Neuronal stem cell (in vitro differentiated cells): ENCODE results near the gene CAPN1.

Experiments used
- DNase-seq: peaks from one replicate; pipeline ENCODE4 v3.0.0-alpha.2; 2013; ENCODE audit warnings: low spot score
- H2AFZ ChIP-seq: one replicate; pipeline ENCODE4 v1.6.1; 2013; ENCODE audit warnings: mild to moderate bottlenecking, low read length, inconsistent platforms
- H2AK5ac ChIP-seq: 2 replicates; pipeline ENCODE4 v1.6.1; 2013; ENCODE audit warnings: low read depth, mild to moderate bottlenecking, inconsistent platforms, low read length, moderate library complexity, mixed read lengths
- H2BK120ac ChIP-seq: 2 replicates; pipeline ENCODE4 v1.6.1; 2013; ENCODE audit warnings: low read depth, mild to moderate bottlenecking, inconsistent platforms, low read length, moderate library complexity, mixed read lengths
- H2BK12ac ChIP-seq: one replicate; pipeline ENCODE4 v1.6.1; 2013; ENCODE audit warnings: low read length, inconsistent platforms
- H2BK15ac ChIP-seq: 2 replicates; pipeline ENCODE4 v1.6.1; 2013; ENCODE audit warnings: mild to moderate bottlenecking, low read length, inconsistent platforms, mixed read lengths
- H2BK5ac ChIP-seq: one replicate; pipeline ENCODE4 v1.6.1; 2013; ENCODE audit warnings: inconsistent platforms, mild to moderate bottlenecking, low read length, moderate library complexity
- H3K14ac ChIP-seq: one replicate; pipeline ENCODE4 v1.6.1; 2013; ENCODE audit warnings: low read length, inconsistent platforms
- H3K18ac ChIP-seq: 2 replicates; pipeline ENCODE4 v1.6.1; 2013; ENCODE audit warnings: low read length, inconsistent platforms
- H3K23ac ChIP-seq: 2 replicates; pipeline ENCODE4 v1.6.1; 2013; ENCODE audit warnings: low read depth, mild to moderate bottlenecking, mixed read lengths, low read length, inconsistent platforms; ENCODE audit not compliant: poor library complexity
- H3K27ac ChIP-seq: replicated peaks from 3 replicates; pipeline ENCODE4 v1.5.1; 2013; ENCODE audit warnings: low read length, inconsistent platforms
- H3K27me3 ChIP-seq, 3 experiments: 2 replicates each; pipeline ENCODE4 v1.6.1; 2013; ENCODE audit warnings: low read length in 3 of 3, mild to moderate bottlenecking in 2 of 3, inconsistent platforms in 1 of 3, low read depth in 1 of 3, mixed read lengths in 1 of 3, moderate library complexity in 1 of 3; ENCODE audit not compliant: control insufficient read depth in 3 of 3, insufficient read depth in 3 of 3
- H3K36me3 ChIP-seq, 2 donors: replicated peaks in 1 of 2; 2 replicates each; pipeline ENCODE4 v1.6.1; 2013; ENCODE audit warnings: low read length in 2 of 2; ENCODE audit not compliant: control insufficient read depth in 2 of 2, insufficient read depth in 2 of 2
- H3K4ac ChIP-seq: 2 replicates; pipeline ENCODE4 v1.6.1; 2013; ENCODE audit warnings: inconsistent platforms, mild to moderate bottlenecking, low read length, moderate library complexity
- H3K4me1 ChIP-seq, 2 donors: 1 replicate in 1 of 2; 2 replicates in 1 of 2; pipeline ENCODE4 v1.6.1; 2013; ENCODE audit warnings: low read length in 2 of 2, low read depth in 1 of 2; ENCODE audit not compliant: control insufficient read depth in 2 of 2, insufficient read depth in 1 of 2
- H3K4me2 ChIP-seq: one replicate; pipeline ENCODE4 v1.6.1; 2013; ENCODE audit warnings: mild to moderate bottlenecking, low read length, inconsistent platforms; ENCODE audit not compliant: insufficient read depth, poor library complexity, severe bottlenecking
- H3K4me3 ChIP-seq, 2 donors: 2 replicates each; pipeline ENCODE4 v1.5.1; 2013; ENCODE audit warnings: low read length in 2 of 2, mild to moderate bottlenecking in 2 of 2, inconsistent platforms in 1 of 2, moderate library complexity in 1 of 2
- H3K79me1 ChIP-seq: one replicate; pipeline ENCODE4 v1.6.1; 2013; ENCODE audit warnings: low read depth, mild to moderate bottlenecking, inconsistent platforms, low read length, moderate library complexity
- H3K9ac ChIP-seq: one replicate; pipeline ENCODE4 v1.6.1; 2013; ENCODE audit warnings: mild to moderate bottlenecking, low read depth, low read length, inconsistent platforms; ENCODE audit not compliant: poor library complexity
- H3K9me3 ChIP-seq, 2 donors: replicated peaks in 1 of 2; 2 replicates each; pipeline versions ENCODE3 to v1.6.1; 2013; ENCODE audit warnings: low read length in 2 of 2, mild to moderate bottlenecking in 2 of 2, inconsistent platforms in 1 of 2, low read depth in 1 of 2, mixed read lengths in 1 of 2, moderate library complexity in 1 of 2; ENCODE audit not compliant: control insufficient read depth in 2 of 2, insufficient read depth in 1 of 2
- H4K8ac ChIP-seq: one replicate; pipeline ENCODE4 v1.6.1; 2013; ENCODE audit warnings: low read depth, mild to moderate bottlenecking, inconsistent platforms, low read length, moderate library complexity
- H4K91ac ChIP-seq: one replicate; pipeline ENCODE4 v1.6.1; 2013; ENCODE audit warnings: low read length, low read depth, mild to moderate bottlenecking, inconsistent platforms; ENCODE audit not compliant: poor library complexity
- WGBS, 2 donors: extraction: QIAGEN DNeasy Blood & Tissue Kit; methylation state at CpG; one replicate each; pipeline ENCODE4 v1.1.7; 2013; ENCODE audit warnings: missing lambda C conversion rate in 2 of 2, mixed read lengths in 1 of 2; ENCODE audit not compliant: insufficient read length in 2 of 2, insufficient replicate concordance in 1 of 2; ENCODE audit errors: extremely low coverage in 2 of 2; 5-methylcytosine and 5-hydroxymethylcytosine counted together

The CAPN1 gene

GRCh38 chr11:65214212-65214845 is 32.6 kb downstream of the CAPN1 start:
- Histone ChIP-seq H3K27me3 (no peaks in the 10 kb centered on the region), H3K27ac (no peak overlapping the region), H2AK5ac (peak overlapping the region; percentile 70)

DNA sequence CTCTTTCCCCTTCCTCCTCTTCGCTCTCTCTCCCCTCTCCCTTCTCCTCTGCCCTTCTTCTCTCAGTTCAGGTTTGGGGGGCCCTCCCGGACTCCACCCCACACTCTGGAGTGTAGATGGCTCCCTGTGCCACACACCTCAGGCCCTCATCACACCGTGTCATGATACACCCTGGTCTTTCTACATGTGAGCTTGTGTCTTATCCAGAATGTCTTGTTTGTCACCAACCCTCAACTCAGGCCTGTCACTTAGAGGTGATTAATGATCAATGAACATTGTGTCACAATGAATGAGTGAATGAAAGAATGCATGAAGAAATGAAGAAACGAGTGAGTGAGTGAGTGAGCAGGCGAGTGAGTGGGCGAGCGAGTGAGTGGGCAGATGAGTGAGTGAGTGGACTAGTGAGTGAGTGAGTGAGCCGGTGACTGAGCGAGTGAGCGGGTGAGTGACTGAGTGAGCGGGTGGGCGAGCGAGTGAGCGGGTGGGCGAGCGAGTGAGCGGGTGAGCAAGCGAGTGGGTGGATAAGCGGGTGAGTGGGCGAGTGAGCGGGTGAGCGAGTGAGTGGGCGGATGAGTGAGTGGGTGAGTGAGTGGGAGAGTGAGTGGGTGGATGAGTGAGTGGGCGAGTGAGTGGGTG is 33.8 kb downstream of the CAPN1 start:
- Histone ChIP-seq H2BK15ac (no peak overlapping the region), H3K27ac (no peak overlapping the region), H3K4me1 (peaks cover 3 to 10% of the 10 kb centered on the region in 2 donors), H3K9me3 (no peaks in the 10 kb centered on the region), H4K8ac (no peak overlapping the region), H3K23ac (no peak overlapping the region), H2BK5ac (peak overlapping the region; percentile 19), H3K27me3 (no peaks in the 10 kb centered on the region), H3K18ac (peak overlapping the region; percentile 77), H3K4me3 (no peak overlapping the region), H3K4me2 (no peak overlapping the region), H2AK5ac (no peak overlapping the region), H3K9ac (no peak overlapping the region), H2BK12ac (no peak overlapping the region), H3K36me3 (peaks cover 0 to 10% of the 10 kb centered on the region in 2 donors), H2AFZ (no peak overlapping the region), H3K79me1 (no peaks in the 10 kb centered on the region), H3K4ac (no peak overlapping the region), H3K14ac (no peak overlapping the region), H4K91ac (no peak overlapping the region), H2BK120ac (no peak overlapping the region)
- WGBS, 2 donors: no CpG with 5 or more reads among the region's 24 CpGs
- no peak for DNase-seq

More at GRCh38 chr11:65214212-65214845, 32.6 kb downstream of the CAPN1 start:
- peak overlapping the region; percentile 95 for H3K4ac ChIP-seq
- no peak overlapping the region for H2BK12ac ChIP-seq
- peaks cover 7 to 21% of the 10 kb centered on the region in 2 donors for H3K36me3 ChIP-seq
- no peak overlapping the region for H3K4me2 ChIP-seq
- H3K9me3 ChIP-seq: no peaks in the 10 kb centered on the region
- WGBS, 2 donors: no CpG with 5 or more reads among the region's 16 CpGs
- H3K14ac ChIP-seq: peak overlapping the region; percentile 71
- peak overlapping the region; percentile 93 for H2BK5ac ChIP-seq
- H2AFZ ChIP-seq: no peak overlapping the region
- H3K18ac ChIP-seq: peak overlapping the region; percentile 85
- no peak overlapping the region for H3K4me3 ChIP-seq
- peak overlapping the region; percentile 31 for H2BK120ac ChIP-seq
- peaks cover 3 to 10% of the 10 kb centered on the region in 2 donors for H3K4me1 ChIP-seq
- peak overlapping the region; percentile 49 for H2BK15ac ChIP-seq
- H3K23ac ChIP-seq: peak overlapping the region; percentile 37
- no peak for DNase-seq
- no peak overlapping the region for H4K8ac ChIP-seq
- H4K91ac ChIP-seq: no peak overlapping the region
- peak overlapping the region; percentile 44 for H3K9ac ChIP-seq
- no peaks in the 10 kb centered on the region for H3K79me1 ChIP-seq

GRCh38 chr11:65216830-65217229 is 35.1 kb downstream of the CAPN1 start:
- H2AK5ac ChIP-seq: no peak overlapping the region
- H3K9me3 ChIP-seq: no peaks in the 10 kb centered on the region
- H4K8ac ChIP-seq: no peak overlapping the region
- no peak overlapping the region for H3K14ac ChIP-seq
- no peak overlapping the region for H3K18ac ChIP-seq
- no peak overlapping the region for H4K91ac ChIP-seq
- H3K4me1 ChIP-seq: peaks cover 3 to 10% of the 10 kb centered on the region in 2 donors
- H3K79me1 ChIP-seq: no peaks in the 10 kb centered on the region
- no peak overlapping the region for H3K23ac ChIP-seq
- DNase-seq: no peak
- peak overlapping the region; percentile 16 for H2BK120ac ChIP-seq
- no peak overlapping the region for H3K4me2 ChIP-seq
- no peak overlapping the region for H2AFZ ChIP-seq
- no peak overlapping the region for H2BK12ac ChIP-seq
- H3K4ac ChIP-seq: no peak overlapping the region
- no peak overlapping the region for H3K9ac ChIP-seq
- H2BK5ac ChIP-seq: no peak overlapping the region
- no CpG with 5 or more reads among the region's 6 CpGs for WGBS, 2 donors
- peak overlapping the region in 1 of 2 donors; percentile 42 for H3K4me3 ChIP-seq
- no peak overlapping the region for H3K27ac ChIP-seq
- H3K36me3 ChIP-seq: peaks cover 0 to 2% of the 10 kb centered on the region in 2 donors
- H2BK15ac ChIP-seq: no peak overlapping the region
- H3K27me3 ChIP-seq: peaks cover 0 to 4% (median 0%) of the 10 kb centered on the region in 3 experiments
